ENCODE results near the gene DSTN.

DNA sequence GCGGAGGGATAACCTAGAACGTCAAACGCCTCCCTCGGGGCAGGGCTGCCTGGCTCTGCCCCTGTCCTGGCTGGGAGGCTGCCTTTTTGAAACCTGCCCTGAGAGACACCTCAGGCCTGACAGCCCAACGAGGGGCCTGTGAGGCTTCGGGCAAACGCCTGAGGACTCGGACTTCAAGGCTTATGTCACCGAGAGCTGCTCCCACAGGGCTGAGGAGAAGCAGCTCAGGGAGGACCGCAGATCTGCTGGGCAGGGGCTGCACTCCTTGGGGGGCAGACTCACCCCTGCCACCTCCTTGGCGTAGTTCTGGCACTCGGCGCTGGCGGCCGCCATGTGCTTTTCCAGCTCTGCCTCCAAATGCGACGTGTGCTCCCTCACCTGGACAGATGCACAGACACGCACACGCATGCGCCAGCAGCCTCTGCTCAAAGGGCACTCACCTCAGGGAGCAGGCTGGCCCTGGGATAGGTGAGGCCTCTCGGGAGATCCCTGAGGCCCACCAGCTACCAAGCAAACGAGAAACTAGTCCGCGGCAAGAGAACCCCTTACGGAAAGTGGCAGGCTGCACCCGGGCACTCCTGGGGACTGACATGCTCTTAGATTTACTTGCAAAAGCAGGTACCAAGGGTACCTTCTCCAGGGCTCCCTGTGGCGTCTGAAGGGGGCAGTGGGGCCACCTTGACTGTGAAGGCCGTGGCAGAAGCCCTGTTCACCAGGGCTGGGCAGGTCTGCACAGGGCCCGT is 49.6 kb downstream of the DSTN start:
- TF ChIP-seq, protein P1, sequence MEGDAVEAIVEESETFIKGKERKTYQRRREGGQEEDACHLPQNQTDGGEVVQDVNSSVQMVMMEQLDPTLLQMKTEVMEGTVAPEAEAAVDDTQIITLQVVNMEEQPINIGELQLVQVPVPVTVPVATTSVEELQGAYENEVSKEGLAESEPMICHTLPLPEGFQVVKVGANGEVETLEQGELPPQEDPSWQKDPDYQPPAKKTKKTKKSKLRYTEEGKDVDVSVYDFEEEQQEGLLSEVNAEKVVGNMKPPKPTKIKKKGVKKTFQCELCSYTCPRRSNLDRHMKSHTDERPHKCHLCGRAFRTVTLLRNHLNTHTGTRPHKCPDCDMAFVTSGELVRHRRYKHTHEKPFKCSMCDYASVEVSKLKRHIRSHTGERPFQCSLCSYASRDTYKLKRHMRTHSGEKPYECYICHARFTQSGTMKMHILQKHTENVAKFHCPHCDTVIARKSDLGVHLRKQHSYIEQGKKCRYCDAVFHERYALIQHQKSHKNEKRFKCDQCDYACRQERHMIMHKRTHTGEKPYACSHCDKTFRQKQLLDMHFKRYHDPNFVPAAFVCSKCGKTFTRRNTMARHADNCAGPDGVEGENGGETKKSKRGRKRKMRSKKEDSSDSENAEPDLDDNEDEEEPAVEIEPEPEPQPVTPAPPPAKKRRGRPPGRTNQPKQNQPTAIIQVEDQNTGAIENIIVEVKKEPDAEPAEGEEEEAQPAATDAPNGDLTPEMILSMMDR (IDR thresholded peaks at IDR 0.05): no peak
- TF ChIP-seq POLR2A (IDR thresholded peaks at IDR 0.05): no peak
